HG03558 (cell line): Measurements from ENCODE around the gene FBXL12.
"Not testable (repeated sequence)": the region's sequence is repeated elsewhere in the genome, so short reads cannot be mapped to it uniquely, and the experiment has no call there.

ENCODE experiments used
- ATAC-seq: cut with Tn5 transposase; IDR thresholded peaks from one replicate; pipeline ENCODE4 v1.9.1; 2021; ENCODE audit warnings: moderate number of reproducible peaks; ENCODE audit not compliant: unreplicated experiment; ENCODE audit errors: extremely low read depth

Gene FBXL12, protein sequence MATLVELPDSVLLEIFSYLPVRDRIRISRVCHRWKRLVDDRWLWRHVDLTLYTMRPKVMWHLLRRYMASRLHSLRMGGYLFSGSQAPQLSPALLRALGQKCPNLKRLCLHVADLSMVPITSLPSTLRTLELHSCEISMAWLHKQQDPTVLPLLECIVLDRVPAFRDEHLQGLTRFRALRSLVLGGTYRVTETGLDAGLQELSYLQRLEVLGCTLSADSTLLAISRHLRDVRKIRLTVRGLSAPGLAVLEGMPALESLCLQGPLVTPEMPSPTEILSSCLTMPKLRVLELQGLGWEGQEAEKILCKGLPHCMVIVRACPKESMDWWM

DNA sequence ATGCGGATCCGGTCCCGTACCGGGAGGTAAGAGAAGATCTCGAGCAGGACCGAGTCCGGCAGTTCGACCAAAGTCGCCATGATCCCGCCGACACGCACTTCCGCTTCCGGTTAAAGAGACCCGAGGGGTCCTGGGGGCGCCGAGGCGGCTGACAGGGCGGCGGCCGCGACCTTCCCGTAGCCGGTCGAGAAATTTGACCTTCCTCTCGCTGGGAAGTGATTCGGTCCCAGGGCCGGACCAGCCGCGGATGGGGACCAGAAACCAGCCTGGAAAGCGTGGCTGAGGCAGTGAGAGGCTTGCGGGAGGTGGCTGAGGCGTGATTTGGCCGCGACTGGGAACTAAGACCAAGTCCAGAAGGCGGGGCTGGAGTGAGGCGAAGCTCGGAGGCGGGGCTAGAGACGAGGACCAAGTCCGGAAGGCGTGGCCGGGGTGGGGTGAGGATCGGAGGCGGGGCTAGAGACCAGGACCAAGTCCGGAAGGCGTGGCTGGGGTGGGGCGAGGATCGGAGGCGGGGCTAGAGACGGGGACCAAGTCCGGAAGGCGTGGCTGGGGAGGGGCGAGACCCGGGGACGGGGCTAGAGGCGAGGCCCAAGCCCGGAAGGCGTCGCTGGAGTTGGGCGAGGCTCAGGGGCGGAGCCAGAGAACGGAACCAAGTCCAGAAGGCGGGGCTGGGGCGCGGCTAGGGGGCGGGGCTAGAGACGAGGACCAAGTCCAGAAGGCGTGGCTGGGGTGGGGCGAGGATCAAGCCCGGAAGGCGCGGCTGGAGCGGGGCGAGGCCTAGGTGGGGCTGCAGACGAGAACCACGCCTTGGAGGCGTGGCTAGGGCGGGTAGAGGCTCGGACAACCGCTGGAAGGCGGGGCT lies at the start of gene FBXL12:
FBXL12 (minus strand) TSS at position 346 of the 862 bp plus-strand sequence; CDS start at position 80, 266 bp downstream.
- ATAC-seq: peak; percentile 76

DNA sequence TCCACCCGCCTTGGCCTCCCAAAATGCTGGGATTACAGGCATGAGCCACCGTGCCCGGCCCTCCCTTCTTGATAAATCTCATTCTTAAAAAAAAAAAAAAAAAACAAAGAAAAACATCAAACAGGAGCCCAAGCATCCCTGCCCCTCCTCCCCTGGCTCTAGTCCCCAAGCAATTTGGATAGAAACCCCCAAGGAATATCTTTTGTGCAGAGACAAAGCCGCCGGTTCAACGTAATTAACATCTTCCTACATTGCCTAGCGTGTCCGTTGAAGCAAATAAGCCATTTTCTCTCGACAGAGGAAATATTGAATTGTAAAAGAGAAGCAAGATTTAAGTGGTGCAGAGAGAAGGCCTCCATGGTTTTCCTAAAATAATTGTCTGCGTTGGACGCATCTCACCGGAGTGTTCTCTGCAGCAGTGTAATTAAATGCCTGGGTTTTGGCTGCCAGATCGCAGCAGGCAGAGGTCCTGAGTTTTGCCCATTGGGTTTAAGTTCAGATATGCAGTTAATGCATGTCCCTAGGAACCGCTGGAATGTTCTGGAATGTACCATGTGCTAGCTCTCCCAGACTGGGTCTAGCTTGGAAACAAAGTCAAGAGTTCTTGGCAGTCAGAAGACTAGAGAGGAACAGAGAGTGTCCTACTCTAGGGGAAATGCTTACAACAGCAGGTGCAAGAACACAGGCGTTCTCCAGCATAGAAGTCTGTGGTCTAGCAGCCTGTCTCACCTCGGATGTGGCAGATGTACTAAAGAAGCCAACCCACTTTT lies 47.0 kb upstream of the FBXL12 start:
- no peak for ATAC-seq

DNA sequence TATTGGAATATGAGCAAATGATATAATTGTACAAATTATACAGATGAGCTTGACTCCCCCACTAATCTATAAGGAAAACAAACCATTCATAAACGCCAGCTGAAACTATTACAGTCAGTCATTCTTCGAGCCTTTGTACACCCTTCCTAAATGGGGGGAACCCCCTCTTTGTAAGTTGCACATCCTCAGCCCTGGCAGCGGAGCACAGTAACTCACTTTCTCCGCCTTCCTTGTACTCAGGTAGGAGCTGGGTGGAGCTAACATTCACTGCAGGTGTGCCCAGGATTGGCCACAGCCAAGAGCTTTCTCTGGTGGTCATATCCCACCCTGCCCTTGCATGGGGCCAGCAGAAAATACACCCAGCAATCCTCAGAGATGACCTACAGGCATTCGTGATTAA lies 44.9 kb upstream of the FBXL12 start:
- no peak for ATAC-seq

DNA sequence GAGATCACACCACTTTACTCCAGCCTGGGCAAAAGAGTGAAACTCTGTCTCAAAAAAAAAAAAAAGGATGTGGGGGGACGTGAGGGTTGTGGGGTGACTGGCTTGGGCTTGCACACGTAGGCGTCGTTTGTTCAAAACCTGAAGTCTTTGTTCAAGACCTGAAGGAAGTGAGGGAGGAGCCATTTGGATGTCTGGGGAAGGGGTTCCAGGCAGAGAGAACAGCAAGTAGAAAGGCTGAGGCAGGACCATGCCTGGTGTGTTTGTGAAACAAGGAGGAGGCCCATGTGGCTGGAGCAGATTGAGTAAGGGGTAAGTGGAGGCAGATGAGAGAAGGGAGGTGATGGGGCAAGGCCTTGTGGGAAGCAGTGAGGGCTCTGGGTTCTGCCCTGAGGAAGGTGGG lies 44.1 kb upstream of the FBXL12 start:
- ATAC-seq: no peak

DNA sequence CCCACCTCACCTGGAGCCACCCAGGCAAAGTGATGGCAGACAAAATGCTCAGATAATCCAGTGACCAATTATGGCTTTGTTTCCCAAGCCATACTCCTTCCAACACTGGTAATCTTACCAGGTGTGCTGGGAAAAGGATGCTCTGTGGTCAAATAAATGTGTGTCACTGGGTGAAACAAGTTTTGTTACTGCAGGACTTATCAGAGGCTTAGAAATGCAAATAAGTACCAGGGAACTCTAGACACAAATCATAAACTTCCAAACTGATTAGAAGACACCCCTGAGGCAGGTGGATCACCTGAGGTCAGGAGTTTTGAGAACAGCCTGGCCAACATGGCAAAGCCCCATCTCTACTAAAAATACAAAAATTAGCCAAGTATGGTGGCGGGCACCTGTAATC lies 42.6 kb upstream of the FBXL12 start:
- ATAC-seq: no peak

DNA sequence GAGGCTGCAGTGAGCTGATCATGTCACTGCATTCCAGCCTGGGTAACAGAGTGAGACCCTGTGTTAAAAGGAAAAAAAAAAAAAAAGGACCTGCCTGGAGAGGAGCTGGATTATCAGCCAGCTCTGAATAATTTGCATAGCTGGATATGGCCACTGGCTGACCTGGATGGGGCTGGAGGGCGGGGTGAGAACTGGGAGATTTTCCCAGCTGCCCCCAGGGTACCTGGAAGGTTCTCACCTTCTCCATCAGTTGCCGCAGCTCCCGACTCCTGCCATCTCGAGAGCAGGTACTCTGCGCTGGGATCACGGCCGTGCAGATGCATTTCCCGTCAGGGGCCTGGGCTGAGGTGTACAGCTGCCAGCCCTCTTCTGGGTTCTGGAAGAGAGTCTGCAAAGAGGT lies 41.5 kb upstream of the FBXL12 start:
- ATAC-seq: no peak

DNA sequence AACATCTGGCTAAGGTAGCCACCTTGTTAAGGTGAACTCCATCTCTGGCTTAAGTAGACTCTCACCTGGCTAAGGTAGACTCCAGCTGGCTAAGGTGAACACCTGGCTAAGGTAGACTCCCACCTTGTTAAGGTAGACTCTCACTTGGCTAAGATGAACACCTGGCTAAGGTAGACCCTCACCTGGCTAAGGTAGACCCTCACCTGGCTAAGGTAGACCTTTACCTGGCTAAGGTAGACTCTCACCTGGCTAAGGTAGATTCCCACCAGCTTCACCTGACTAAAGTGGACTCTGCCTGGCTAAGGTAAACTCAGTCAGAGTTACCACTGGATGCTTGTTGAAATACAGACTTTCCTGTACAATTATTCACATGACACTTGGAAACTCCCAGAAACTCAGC lies 39.9 kb upstream of the FBXL12 start:
- ATAC-seq: no peak

DNA sequence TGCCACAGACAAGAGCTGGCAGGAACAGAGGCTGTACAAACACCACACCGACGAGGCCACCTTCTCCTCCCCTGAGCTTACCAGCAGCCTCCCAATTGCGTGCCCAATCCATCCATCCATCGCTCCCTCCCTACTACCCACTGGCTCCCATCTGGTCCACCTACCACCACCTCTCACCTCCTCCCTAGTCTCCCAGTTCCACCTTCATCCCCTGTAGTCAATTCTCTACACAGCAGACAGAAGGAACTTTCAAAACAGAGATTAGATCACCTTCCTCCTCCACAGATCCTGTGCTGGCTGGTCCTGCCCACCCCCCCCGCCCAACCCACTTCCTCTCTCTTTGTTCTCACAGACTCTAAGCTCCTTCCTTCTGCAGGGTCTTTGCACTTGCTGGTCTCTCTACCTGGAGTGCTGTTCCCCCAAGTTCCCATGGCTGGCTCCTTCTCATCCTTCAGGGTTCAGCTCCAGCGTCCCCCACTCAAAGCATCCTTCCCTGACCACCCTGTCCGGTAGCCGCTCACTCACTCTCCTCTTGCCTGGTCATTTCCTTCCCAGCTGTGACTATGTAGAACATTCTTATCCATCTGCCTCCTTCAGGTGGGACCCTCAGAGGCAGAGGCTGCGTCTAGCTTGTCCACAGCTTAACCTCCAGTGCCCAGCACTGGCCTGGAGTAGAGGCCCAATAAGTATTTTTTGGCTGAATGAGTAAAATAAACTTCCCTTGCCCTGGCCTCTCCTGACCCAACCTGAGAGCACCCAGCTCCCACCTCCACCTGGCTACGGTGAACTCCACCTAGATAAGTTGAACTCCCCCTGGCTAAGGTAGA lies 39.3 kb upstream of the FBXL12 start:
- no peak for ATAC-seq

DNA sequence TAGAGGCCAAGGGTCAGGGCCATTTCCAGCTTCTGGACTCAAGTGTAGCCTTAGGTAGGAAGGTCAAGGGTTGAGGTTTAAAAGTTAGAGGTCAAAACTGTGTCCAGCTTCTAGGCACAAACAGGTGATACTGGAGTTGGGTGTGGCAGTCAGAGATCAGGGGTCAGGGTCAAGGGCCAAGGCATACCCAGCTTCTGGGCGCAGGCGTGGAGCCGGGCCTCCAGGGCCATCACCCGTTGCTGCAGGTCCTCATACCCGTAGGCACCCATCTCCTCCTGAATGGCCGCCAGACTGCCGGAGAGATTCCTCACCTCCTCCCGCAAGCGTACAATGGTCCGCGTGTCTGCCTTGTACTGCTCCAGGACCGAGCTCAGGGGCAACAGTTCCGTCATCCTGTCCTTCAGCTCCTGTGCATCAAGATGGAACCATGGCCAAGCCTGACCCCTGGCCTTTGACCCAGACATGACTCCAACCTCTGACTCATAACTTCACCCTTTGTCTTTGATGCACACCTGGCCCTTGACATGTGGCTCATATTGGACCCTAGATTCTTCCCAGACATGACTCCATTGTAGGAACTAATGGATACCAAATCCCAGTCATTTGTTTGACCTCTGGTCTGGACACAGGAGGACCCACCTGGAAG lies 38.3 kb upstream of the FBXL12 start:
- ATAC-seq: no peak

DNA sequence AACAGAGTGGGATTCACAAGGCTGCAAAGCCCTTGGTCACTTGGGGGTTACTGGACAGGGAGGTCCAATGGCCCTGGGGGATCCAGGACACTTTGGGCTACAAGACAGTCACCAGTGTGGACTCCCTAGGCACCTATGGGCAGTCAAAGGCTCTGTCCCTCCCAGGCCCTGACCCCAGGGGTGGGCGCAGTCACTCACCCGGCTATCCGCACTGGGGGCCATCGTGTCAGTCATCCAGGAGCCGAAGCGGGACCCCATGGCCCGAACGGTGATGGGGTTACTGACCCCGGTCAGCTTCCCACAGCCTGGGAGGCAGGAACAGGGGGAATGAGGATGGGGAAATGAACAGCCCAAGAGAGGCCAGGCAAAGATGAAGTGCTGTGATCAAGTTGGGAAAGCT lies 37.7 kb upstream of the FBXL12 start:
- no peak for ATAC-seq

DNA sequence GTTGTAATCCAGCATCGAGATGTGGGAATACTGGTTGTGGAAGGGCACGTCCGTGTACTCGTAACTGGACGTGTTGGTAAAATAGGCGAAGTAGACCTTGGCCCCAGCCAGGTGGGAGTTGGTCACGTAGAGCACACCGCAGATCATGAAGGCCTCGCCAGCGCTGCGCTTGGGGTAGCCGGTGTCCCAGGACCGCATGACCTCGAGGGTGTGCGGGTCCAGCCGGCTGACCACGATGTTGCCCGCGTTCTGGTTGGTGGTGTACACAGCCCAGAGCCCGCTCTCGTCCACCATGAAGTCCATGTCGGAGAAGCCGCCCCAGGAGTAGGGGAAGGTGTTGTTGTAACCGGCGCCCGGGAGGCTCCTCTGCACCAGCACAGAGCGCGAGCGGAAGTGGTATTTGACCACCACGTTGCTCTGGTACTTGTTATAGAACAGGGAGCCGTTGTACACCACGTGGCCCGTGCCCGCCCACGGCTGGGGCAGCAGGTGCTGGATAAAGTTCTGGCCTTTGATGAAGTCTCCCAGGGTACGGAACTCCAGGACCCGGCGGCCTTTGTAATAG lies 35.5 kb upstream of the FBXL12 start:
- no peak for ATAC-seq

DNA sequence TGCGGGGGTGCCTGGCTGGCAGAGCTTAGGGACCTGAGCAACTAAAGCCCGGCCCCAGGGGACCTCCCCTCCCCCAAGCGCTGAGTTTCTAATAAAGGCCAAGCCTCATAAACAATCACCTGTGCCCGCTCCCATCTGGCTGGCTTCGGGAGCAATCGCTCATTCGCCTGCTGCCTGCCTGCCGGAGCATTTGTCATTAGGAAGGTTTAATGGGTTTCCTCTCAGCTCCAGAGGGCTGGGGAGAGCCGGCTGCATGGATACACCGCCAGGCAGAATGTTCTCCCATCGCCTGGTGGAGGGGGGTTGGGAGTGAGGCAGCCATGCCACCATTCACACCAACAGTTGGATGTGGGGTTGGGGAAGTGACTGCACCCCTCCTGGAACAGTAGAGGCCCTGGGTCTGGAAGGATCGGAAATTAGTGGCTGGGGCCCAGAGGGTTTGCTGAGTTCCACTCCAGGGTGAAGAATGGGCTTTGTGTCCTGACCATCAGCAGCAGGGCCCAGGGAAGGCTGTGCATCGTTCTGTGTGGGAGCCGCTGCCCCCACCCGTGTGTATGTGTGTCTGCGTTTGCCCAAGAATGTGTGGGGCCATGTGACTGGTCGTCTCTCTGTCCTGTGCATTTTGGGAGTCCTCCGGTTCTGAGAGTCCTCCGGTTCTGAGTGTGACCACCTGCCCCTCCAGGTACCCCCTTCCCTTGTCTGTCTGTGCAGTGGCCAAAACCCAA lies 31.5 kb upstream of the FBXL12 start:
- no peak for ATAC-seq

DNA sequence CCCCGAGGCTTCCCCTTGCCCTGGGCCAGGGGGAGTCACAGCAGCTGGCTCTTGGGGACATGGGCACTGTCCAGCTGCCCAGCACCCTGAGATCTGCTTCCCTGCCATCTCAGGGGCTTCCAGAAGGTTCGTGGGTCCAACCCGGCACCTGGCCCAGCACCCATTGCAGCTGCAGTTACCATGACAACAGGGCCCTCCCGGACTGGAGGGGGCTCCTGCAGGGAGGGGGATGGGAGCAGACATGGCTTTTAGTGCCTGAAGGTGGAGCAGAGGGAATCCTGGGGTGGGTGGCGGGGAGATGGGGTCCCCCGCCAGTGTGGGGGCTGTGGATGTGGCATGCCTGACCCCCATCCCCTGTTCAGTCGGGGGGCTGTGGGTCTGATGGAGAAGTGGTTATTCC lies 30.9 kb upstream of the FBXL12 start:
- ATAC-seq: no peak

DNA sequence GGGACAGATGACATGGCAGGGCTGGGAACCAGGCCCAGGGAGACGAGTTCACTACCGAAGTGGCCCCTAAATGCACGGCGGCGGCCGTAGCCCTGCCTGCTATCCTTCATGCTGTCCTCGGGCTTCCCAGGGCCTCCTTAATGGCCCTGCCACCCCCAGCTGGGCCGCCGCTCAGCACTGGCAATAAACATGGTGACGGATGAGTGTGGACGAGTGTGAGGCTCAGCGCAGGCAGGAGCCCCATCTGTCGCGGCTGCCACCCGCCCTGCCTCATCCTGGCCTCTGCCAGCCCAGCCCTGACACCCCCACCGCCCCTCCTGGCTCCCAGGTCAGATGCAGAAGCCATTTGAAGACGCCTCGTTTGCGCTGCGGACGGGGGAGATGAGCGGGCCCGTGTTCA lies 29.9 kb upstream of the FBXL12 start:
- ATAC-seq: no peak

DNA sequence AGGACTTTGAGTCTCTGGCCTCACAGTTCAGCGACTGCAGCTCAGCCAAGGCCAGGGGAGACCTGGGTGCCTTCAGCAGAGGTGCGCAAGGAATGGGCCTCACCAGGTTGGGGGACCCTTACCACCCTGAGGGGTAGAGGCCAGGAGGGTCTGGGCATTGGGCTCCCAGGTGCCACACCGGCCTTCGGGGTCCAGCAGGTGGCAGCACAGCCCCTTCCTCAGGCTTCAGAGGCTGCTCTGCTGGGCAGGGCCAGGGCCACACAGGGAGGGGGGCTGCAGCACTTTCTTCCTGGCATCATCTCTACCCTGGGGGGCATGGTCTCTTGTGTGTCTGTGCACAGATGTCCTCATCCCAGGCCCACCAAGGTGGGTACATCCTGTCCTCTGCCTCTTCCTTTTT lies 29.2 kb upstream of the FBXL12 start:
- ATAC-seq: no peak

DNA sequence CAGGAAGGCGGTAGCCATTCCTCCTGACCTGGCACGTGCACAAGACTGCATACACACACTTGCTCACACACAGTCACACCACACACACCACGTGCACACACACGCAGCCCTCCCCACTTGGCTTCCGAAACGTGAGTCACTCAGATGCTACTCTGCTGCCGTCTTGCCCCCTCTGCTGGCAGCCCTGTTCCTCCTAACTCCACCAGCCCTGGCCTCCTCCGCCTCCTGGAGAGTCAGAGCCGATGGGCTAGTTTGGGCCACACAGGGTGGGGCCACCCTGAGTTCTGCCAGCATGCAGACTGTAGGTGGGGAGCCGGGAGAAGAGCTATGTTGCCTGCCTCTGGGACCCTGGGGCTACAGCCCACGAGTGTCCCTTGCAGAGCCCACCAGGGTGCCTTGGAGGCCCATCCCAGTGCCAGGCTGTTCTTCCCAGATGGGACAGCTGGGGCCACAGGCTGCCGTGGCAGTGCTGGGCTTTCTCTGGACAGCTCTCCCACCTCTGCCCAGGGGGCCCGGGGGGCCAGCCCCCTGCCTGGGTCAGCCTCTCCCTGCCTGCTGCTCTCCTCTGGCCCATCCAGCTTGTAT lies 28.3 kb upstream of the FBXL12 start:
- no peak for ATAC-seq

DNA sequence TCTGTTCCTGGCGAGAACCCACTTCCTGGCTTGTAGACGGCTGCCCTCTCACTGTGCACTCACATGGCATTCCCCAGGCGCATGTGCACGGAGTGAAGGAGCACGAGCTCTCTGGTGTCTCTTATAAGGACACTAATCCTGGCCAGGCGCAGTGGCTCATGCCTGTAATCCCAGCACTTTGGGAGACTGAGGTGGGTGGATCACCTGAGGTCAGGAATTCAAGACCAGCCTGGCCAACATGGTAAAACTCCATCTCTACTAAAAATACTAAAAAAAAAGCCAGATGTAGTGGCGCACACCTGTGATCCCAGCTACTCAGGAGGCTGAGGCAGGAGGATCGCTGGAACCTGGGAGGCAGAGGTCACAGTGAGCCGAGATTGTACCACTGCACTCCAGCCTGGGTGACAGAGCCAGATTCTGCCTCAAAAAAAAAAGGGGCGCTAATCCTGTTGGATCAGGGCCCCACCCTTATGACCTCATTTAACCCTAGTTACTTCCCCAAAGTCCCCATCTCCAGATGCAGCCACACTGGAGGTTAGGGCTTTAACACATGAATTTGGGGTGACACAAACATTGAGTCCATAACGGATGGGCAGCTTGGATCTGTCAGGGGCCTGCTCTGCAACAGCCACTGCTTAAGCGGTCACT lies 24.9 kb upstream of the FBXL12 start:
- ATAC-seq: not testable (repeated sequence)
